HepG2 (cell line): ENCODE data around the gene CCDC192. TPM values are rescaled to one million over a fixed set of nuclear protein-coding genes. Genes with fewer than 3 reads are reported as not detected.
"Not testable (repeated sequence)": the region's sequence is repeated elsewhere in the genome, so short reads cannot be mapped to it uniquely, and the experiment has no call there.

Experiments used
- ATAC-seq: fragments of 200-7000 bp; cut with Tn5 transposase; 3 replicates; pipeline ENCODE4 v1.9.1; 2020; ENCODE audit warnings: mild to moderate bottlenecking, moderate library complexity
- BruUV-seq: library from RNA; stranded (reverse); fragments of 400-500 nt; replicated peaks from 2 replicates; lab custom pipeline; 2021; lab: Mats Ljungman, UMichigan
- CTCF ChIA-PET: fragments of 300-600 bp; formaldehyde crosslinking; extraction: SDS; loops from one replicate; lab custom pipeline; 2021; ENCODE audit warnings: low total read pairs, inconsistent platforms, low intra/inter-chr PET ratio; lab: Yijun Ruan, JAX
- POLR2A ChIA-PET: fragments of 350-600 bp; sonication (Branson Sonifier 250); formaldehyde crosslinking; loops from one replicate; lab custom pipeline; 2020; ENCODE audit warnings: antibody characterized with exemption, inconsistent platforms; lab: Yijun Ruan, JAX
- DNase-seq: peaks from one replicate; pipeline ENCODE4 v3.0.0-alpha.2; 2015; ENCODE audit warnings: low spot score
- FAIRE-seq: peaks from 3 replicates; lab custom pipeline; 2011; peaks lifted over from hg19 to GRCh38; lab: Jason Lieb, UNC
- H2AFZ ChIP-seq: one replicate; pipeline ENCODE4 v1.6.1; 2011; ENCODE audit warnings: low read length, inconsistent platforms
- H3K27ac ChIP-seq: fragments of 300-600 bp; 3 replicates; pipeline ENCODE4 v1.8.0; 2011; ENCODE audit warnings: mixed run types, mild to moderate bottlenecking, mixed read lengths, low read length, inconsistent platforms; ENCODE audit not compliant: insufficient read depth; ENCODE audit errors: extremely low read length
- H3K27me3 ChIP-seq, 2 experiments: fragments of 200-600 bp in 1 of 2; 2 replicates in 1 of 2; 3 replicates in 1 of 2; pipeline versions ENCODE4 v1.6.0 to v1.8.0; 2011; ENCODE audit warnings: low read length in 2 of 2, mild to moderate bottlenecking in 2 of 2, moderate library complexity in 2 of 2, inconsistent platforms in 1 of 2; ENCODE audit not compliant: insufficient read depth in 2 of 2, control insufficient read depth in 1 of 2
- H3K36me3 ChIP-seq, 2 experiments: fragments of 200-600 bp in 1 of 2; replicated peaks in 1 of 2; 2 replicates in 1 of 2; 3 replicates in 1 of 2; pipeline versions ENCODE4 v1.5.1 to v1.8.0; 2011; ENCODE audit warnings: low read length in 2 of 2, inconsistent platforms in 1 of 2; ENCODE audit not compliant: insufficient read depth in 2 of 2, control insufficient read depth in 1 of 2
- H3K4me1 ChIP-seq: 2 replicates; pipeline ENCODE4 v1.5.1; 2012; ENCODE audit warnings: low read length, inconsistent platforms; ENCODE audit not compliant: insufficient read depth
- H3K4me2 ChIP-seq: 2 replicates; pipeline ENCODE4 v1.6.0; 2011; ENCODE audit warnings: low read depth, low read length, inconsistent platforms
- H3K4me3 ChIP-seq, 3 experiments: fragments of 200-600 bp in 1 of 3; sonication (generic), shearing (Covaris generic) in 1 of 3; replicated peaks in 1 of 3; 2 replicates each; pipeline ENCODE4 v1.5.1; 2011 to 2016; ENCODE audit warnings: low read length in 3 of 3, inconsistent platforms in 2 of 3, low read depth in 2 of 3, mild to moderate bottlenecking in 2 of 3, control low read depth in 1 of 3, mixed read lengths in 1 of 3; ENCODE audit not compliant: insufficient read depth in 1 of 3
- H3K79me2 ChIP-seq: one replicate; pipeline ENCODE4 v1.6.1; 2011; ENCODE audit warnings: low read length, inconsistent platforms; ENCODE audit not compliant: insufficient read depth
- H3K9ac ChIP-seq: 2 replicates; pipeline ENCODE4 v1.6.0; 2011; ENCODE audit warnings: mild to moderate bottlenecking, low read depth, low read length, inconsistent platforms; ENCODE audit not compliant: insufficient read depth
- H3K9me3 ChIP-seq: 2 replicates; pipeline ENCODE4 v1.5.1; 2012; ENCODE audit warnings: mild to moderate bottlenecking, low read length
- H4K20me1 ChIP-seq: 2 replicates; pipeline ENCODE4 v1.6.0; 2011; ENCODE audit warnings: inconsistent platforms, mild to moderate bottlenecking, low read length, moderate library complexity; ENCODE audit not compliant: insufficient read depth
- ARID3A ChIP-seq: IDR thresholded peaks from 2 replicates; pipeline ENCODE4 v1.6.1; 2012; ENCODE audit warnings: low read depth, low read length, improper control_type of control experiment
- CBX1 ChIP-seq: IDR thresholded peaks from one replicate; pipeline ENCODE4 v1.6.1; 2016; ENCODE audit warnings: antibody characterized with exemption, low read depth
- FLYWCH1 ChIP-seq: sonication (generic); formaldehyde crosslinking; IDR thresholded peaks from 2 replicates; pipeline ENCODE4 v1.8.1; 2023; ENCODE audit warnings: mild to moderate bottlenecking, missing genetic modification reagents
- KDM1A ChIP-seq: IDR thresholded peaks from 2 replicates; pipeline ENCODE4 v1.6.1; 2016; ENCODE audit warnings: missing compliant biosample characterization
- MNT ChIP-seq: fragments of 450-650 bp; IDR thresholded peaks from 2 replicates; pipeline ENCODE4 v1.6.1; 2016
- PITX1 ChIP-seq: sonication (generic); formaldehyde crosslinking; IDR thresholded peaks from 2 replicates; pipeline ENCODE4 v1.5.1; 2020; ENCODE audit warnings: mild to moderate bottlenecking, missing genetic modification reagents
- PREB ChIP-seq: sonication (generic); formaldehyde crosslinking; IDR thresholded peaks from 2 replicates; pipeline ENCODE4 v1.4.0; 2020; ENCODE audit warnings: missing genetic modification reagents
- PRMT3 ChIP-seq: sonication (generic); formaldehyde crosslinking; IDR thresholded peaks from 2 replicates; pipeline ENCODE4 v1.8.1; 2022; ENCODE audit warnings: low read depth, mild to moderate bottlenecking, moderate library complexity, missing genetic modification reagents, borderline replicate concordance
- SALL2 ChIP-seq: sonication (generic); formaldehyde crosslinking; IDR thresholded peaks from 2 replicates; pipeline ENCODE4 v1.8.1; 2023; ENCODE audit warnings: mild to moderate bottlenecking, missing genetic modification reagents, inconsistent platforms
- TEAD2 ChIP-seq: sonication (generic); formaldehyde crosslinking; IDR thresholded peaks from 2 replicates; pipeline ENCODE4 v1.9.0; 2021; ENCODE audit warnings: missing genetic modification reagents
- ZFP62 ChIP-seq: sonication (generic); formaldehyde crosslinking; IDR thresholded peaks from 2 replicates; pipeline ENCODE4 v1.4.0; 2020; ENCODE audit warnings: missing genetic modification reagents
- ZNF354B ChIP-seq: sonication (generic); formaldehyde crosslinking; IDR thresholded peaks from 2 replicates; pipeline ENCODE4 v1.8.0; 2022; ENCODE audit warnings: mild to moderate bottlenecking, missing genetic modification reagents
- ZNF451 ChIP-seq: sonication (generic); formaldehyde crosslinking; IDR thresholded peaks from 2 replicates; pipeline ENCODE4 v1.5.0; 2020; ENCODE audit warnings: mild to moderate bottlenecking, missing genetic modification reagents
- ZNF709 ChIP-seq: sonication (generic); formaldehyde crosslinking; IDR thresholded peaks from 2 replicates; pipeline ENCODE4 v1.5.0; 2020; ENCODE audit warnings: mild to moderate bottlenecking, missing genetic modification reagents
- WGBS: methylation state at CpG from one replicate; pipeline ENCODE4 v1.1.6; 2017; ENCODE audit warnings: low lambda C conversion rate; 5-methylcytosine and 5-hydroxymethylcytosine counted together
- in situ Hi-C: cut with HindIII; loops from 2 replicates; pipeline ENCODE4 v1.10.0; 2017; ENCODE audit warnings: low pct_unique_long_range_greater_than_20kb; ENCODE audit not compliant: extremely low pct_ligation_motif_present
- intact Hi-C: fragments of 100-400 bp; cut with micrococcal nuclease; formaldehyde crosslinking; loops from one replicate; pipeline ENCODE4 v1.10.0; 2022; ENCODE audit not compliant: unreplicated experiment
- polyA plus RNA-seq, 8 experiments: library from polyadenylated mRNA; depleted of rRNA in 3 of 8; stranded (reverse) in 7 of 8; unstranded in 1 of 8; fragments of >200 nt; fragmentation: Illumina TruSeq in 4 of 8; extraction: Trizol in 4 of 8; gene quantifications; 2 replicates each; pipeline versions ENCODE4 v1.2.1 to v1.2.3, GENCODE V29; 2011 to 2016; ENCODE audit warnings: low read depth in 4 of 8, missing spikeins in 1 of 8, mixed read lengths in 1 of 8; ENCODE audit not compliant: insufficient read depth in 1 of 8
- total RNA-seq, 5 experiments: library from RNA; depleted of rRNA; stranded (reverse); fragments of >200 nt; fragmentation: Illumina TruSeq; extraction: Trizol; gene quantifications; 2 replicates each; pipeline ENCODE4 v1.2.3, GENCODE V29; 2016; ENCODE audit warnings: low read depth in 1 of 5

The CCDC192 gene
- total and polyA plus RNA-seq, 2 of the 13 experiments (the other 11 are each of a cell fraction or from before 2014, with no cell fraction given) = not detected

- TF ChIP-seq ARID3A (no peak), ZFP62 (no peak), ZNF709 (CRISPR knock-in tag) (no peak), SALL2 (CRISPR knock-in tag) (no peak)
Measured at GRCh38 chr5:127707209-127707608, 4.0 kb downstream of the CCDC192 start (continued).

GRCh38 chr5:127713083-127713482 lies 9.9 kb downstream of the CCDC192 start:
- H3K4me2 ChIP-seq, in situ Hi-C loops, H3K27me3 ChIP-seq, POLR2A ChIA-PET, H3K9ac ChIP-seq, H3K4me1 ChIP-seq, H3K9me3 ChIP-seq, intact Hi-C loops, H4K20me1 ChIP-seq, H3K27ac ChIP-seq, H3K36me3 ChIP-seq, ATAC-seq, FAIRE-seq, CTCF ChIA-PET, H3K4me3 ChIP-seq, H2AFZ ChIP-seq, BruUV-seq, DNase-seq, H3K79me2 ChIP-seq: not testable (repeated sequence)
- 31% methylated on average over 4 of the region's 4 CpGs for WGBS

DNA sequence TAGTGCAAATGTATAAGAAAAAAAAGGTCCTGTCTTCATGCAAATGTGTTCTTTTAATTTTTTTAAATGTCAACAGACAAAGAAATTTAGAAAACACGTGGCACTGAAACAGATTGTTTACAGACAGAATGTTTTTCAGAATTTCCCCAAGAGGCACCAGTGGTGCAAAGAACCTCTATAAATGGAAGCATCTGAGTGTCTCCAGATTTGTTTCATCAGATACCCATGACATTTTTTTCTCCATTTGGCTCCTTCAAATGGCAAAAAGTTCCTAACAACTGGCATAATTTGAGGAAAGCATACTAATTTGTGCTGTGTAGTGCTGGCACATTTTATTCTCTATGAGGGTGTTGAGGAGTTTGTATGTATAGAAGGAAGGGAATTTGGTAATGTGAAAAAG lies 15.0 kb downstream of the CCDC192 start:
- BruUV-seq = no TSS peak
- in situ Hi-C loops = no loop called here
- no peak for FAIRE-seq
- no peak for TF ChIP-seq PITX1 (CRISPR knock-in tag)
- no peak for TF ChIP-seq KDM1A (CRISPR knock-in tag)
- TF ChIP-seq PRMT3 (CRISPR knock-in tag) = no peak
- TF ChIP-seq MNT = no peak
- TF ChIP-seq ZNF451 = no peak
- no peak for TF ChIP-seq ZNF354B
- no peak for TF ChIP-seq CBX1
- no peak for TF ChIP-seq FLYWCH1 (CRISPR knock-in tag)
- TF ChIP-seq TEAD2 = no peak
- no peak for TF ChIP-seq PREB (CRISPR knock-in tag)

More for the DNA sequence above, 15.0 kb downstream of the CCDC192 start:
- Histone ChIP-seq H3K36me3 (no peaks in the 10 kb centered on the region), H3K9ac (no peak overlapping the region), H3K27me3 (no peaks in the 10 kb centered on the region), H3K79me2 (no peaks in the 10 kb centered on the region), H3K4me3 (no peak overlapping the region), H3K4me1 (no peaks in the 10 kb centered on the region), H3K4me2 (no peak overlapping the region), H4K20me1 (no peaks in the 10 kb centered on the region), H3K27ac (no peak overlapping the region), H2AFZ (no peak overlapping the region), H3K9me3 (peaks cover 12% of the 10 kb centered on the region; the same call in 1 of the 2 replicates)
- intact Hi-C loops = no loop called here
- 3% methylated on average over 1 of the region's 1 CpG for WGBS
- CTCF ChIA-PET = no interaction called here
- DNase-seq (no peak), ATAC-seq (no peak)
- POLR2A ChIA-PET = no interaction called here
